GM12878 (cell line): Measurements from ENCODE around the gene SSH3.

ENCODE experiments used
- CEBPZ ChIP-seq: fragments of 150-350 bp; IDR thresholded peaks from 2 replicates; pipeline ENCODE4 v1.6.1; 2016; ENCODE audit warnings: low read depth, low read length
- CTCF ChIP-seq, 3 experiments: IDR thresholded peaks in 2 of 3; conservative IDR thresholded peaks in 1 of 3; 2 replicates each; pipeline ENCODE4 v1.5.1; 2011; ENCODE audit warnings: low read depth in 3 of 3, low read length in 3 of 3, mild to moderate bottlenecking in 3 of 3, control low read depth in 2 of 3, moderate library complexity in 2 of 3, inconsistent platforms in 1 of 3, mixed read lengths in 1 of 3; ENCODE audit not compliant: control insufficient read depth in 2 of 3, insufficient read depth in 1 of 3; ENCODE audit errors: extremely low read depth in 1 of 3
- FOXK2 ChIP-seq: fragments of 450-650 bp; IDR thresholded peaks from 2 replicates; pipeline ENCODE4 v1.6.1; 2017; ENCODE audit warnings: mild to moderate bottlenecking, moderate library complexity
- JUND ChIP-seq: IDR thresholded peaks from 2 replicates; pipeline ENCODE4 v1.6.1; 2012; ENCODE audit warnings: low read depth, mild to moderate bottlenecking, low read length, improper control_type of control experiment, moderate library complexity
- TARDBP ChIP-seq: IDR thresholded peaks from 2 replicates; pipeline ENCODE4 v1.6.1; 2016; ENCODE audit warnings: borderline replicate concordance
- TCF7 ChIP-seq: IDR thresholded peaks from 2 replicates; pipeline ENCODE4 v1.6.1; 2014; ENCODE audit warnings: antibody characterized with exemption, borderline replicate concordance

GRCh38 chr11:67349928-67350465 is 46.7 kb downstream of the SSH3 start:
- no peak for TF ChIP-seq CTCF (IDR thresholded peaks at IDR 0.05 in 2 of 3, conservative IDR thresholded peaks at IDR 0.05 in 1 of 3; ENCODE audit: control insufficient read depth in 2 of 3, extremely low read depth in 1 of 3, insufficient read depth in 1 of 3, low read depth in 3 of 3, low read length in 3 of 3)
- no peak for TF ChIP-seq TARDBP
- TF ChIP-seq JUND: no peak
- TF ChIP-seq FOXK2: no peak
- no peak for TF ChIP-seq TCF7
- TF ChIP-seq CEBPZ: no peak
